MCF 10A (cell line): ENCODE results near the gene AKAP13. TPM values are rescaled to one million over a fixed set of nuclear protein-coding genes. Genes with fewer than 3 reads are reported as not detected.
A peak's percentile ranks its signal among the peaks of the same experiment; 100 is the strongest.

Source experiments
- BruUV-seq: library from RNA; stranded (reverse); fragments of 400-500 nt; replicated peaks from 2 replicates; lab custom pipeline; 2021; lab: Mats Ljungman, UMichigan
- CTCF ChIA-PET: fragments of 300-600 bp; sonication (Branson Sonifier 250); formaldehyde crosslinking; extraction: SDS; loops from one replicate; lab custom pipeline; 2021; ENCODE audit warnings: antibody characterized with exemption, inconsistent platforms; lab: Yijun Ruan, JAX
- POLR2A ChIA-PET: fragments of 300-600, 350-650 bp; sonication (Branson Sonifier 250); formaldehyde crosslinking; extraction: SDS; loops from one replicate; lab custom pipeline; 2020; ENCODE audit warnings: antibody characterized with exemption, inconsistent platforms; lab: Yijun Ruan, JAX
- DNase-seq: peaks from one replicate; pipeline ENCODE4 v3.0.0-alpha.2; 2018; ENCODE audit not compliant: unreplicated experiment
- H3K27ac Mint-ChIP-seq: one replicate; pipeline ENCODE4 v1.8.0; 2022; ENCODE audit warnings: mild to moderate bottlenecking, low read depth, mixed read lengths; ENCODE audit not compliant: unreplicated experiment
- H3K27me3 Mint-ChIP-seq: one replicate; pipeline ENCODE4 v1.8.0; 2022; ENCODE audit warnings: mixed read lengths; ENCODE audit not compliant: insufficient read depth, unreplicated experiment
- H3K36me3 Mint-ChIP-seq: one replicate; pipeline ENCODE4 v1.8.0; 2022; ENCODE audit warnings: mild to moderate bottlenecking, moderate library complexity, mixed read lengths; ENCODE audit not compliant: insufficient read depth, unreplicated experiment
- H3K4me1 Mint-ChIP-seq: one replicate; pipeline ENCODE4 v1.8.0; 2022; ENCODE audit warnings: mixed read lengths; ENCODE audit not compliant: insufficient read depth, unreplicated experiment
- H3K4me3 Mint-ChIP-seq: one replicate; pipeline ENCODE4 v1.8.0; 2022; ENCODE audit warnings: mild to moderate bottlenecking, moderate library complexity, mixed read lengths; ENCODE audit not compliant: unreplicated experiment
- H3K9me3 Mint-ChIP-seq: one replicate; pipeline ENCODE4 v1.8.0; 2022; ENCODE audit warnings: mixed read lengths; ENCODE audit not compliant: unreplicated experiment
- CTCF ChIP-seq: fragments of 200-600 bp; IDR thresholded peaks from one replicate; pipeline ENCODE4 v1.8.0; 2022; ENCODE audit warnings: antibody characterized with exemption, mild to moderate bottlenecking; ENCODE audit not compliant: unreplicated experiment
- intact Hi-C: fragments of 100-400 bp; cut with micrococcal nuclease; formaldehyde crosslinking; loops from 2 replicates; pipeline ENCODE4 v1.14.1; 2022
- total RNA-seq: library from RNA; stranded (reverse); gene quantifications from 2 replicates; pipeline ENCODE4 v1.2.3, GENCODE V29; 2022

AKAP13 gene
- total RNA-seq, 1 experiment from 2014 or later: 65.7 TPM

- no TSS peak for BruUV-seq
- H3K9me3 Mint-ChIP-seq: no peaks in the 10 kb centered on the region
Measured at GRCh38 chr15:85769182-85769900, 388.9 kb downstream of the AKAP13 start.

GRCh38 chr15:85770096-85771041 is 390.0 kb downstream of the AKAP13 start:
- peaks cover 10% of the 10 kb centered on the region for H3K4me1 Mint-ChIP-seq
- H3K27ac Mint-ChIP-seq: no peak overlapping the region
- no peak overlapping the region for H3K4me3 Mint-ChIP-seq
- peaks cover 6% of the 10 kb centered on the region for H3K36me3 Mint-ChIP-seq
- POLR2A ChIA-PET: interaction anchor here (0.6 kb wide), 1 partner anchor 352 kb away, joined by 3 read pairs; no protein-coding TSS in a partner anchor
- H3K27me3 Mint-ChIP-seq: no peaks in the 10 kb centered on the region
- no TSS peak for BruUV-seq
- TF ChIP-seq CTCF: no peak
- DNase-seq: peak; percentile 58
- intact Hi-C loops: no loop called here
- no peaks in the 10 kb centered on the region for H3K9me3 Mint-ChIP-seq
- CTCF ChIA-PET: interaction anchor here (0.6 to 1.4 kb wide), 3 partner anchors 26 to 71 kb away, joined by 3 to 9 read pairs (median 3); no protein-coding TSS in a partner anchor

More at GRCh38 chr15:85769182-85769900, 388.9 kb downstream of the AKAP13 start:
- ChIA-PET CTCF (interaction anchor here (0.6 to 1.4 kb wide), 2 partner anchors 72 to 318 kb away, joined by 3 to 9 read pairs; no protein-coding TSS in a partner anchor), POLR2A (no interaction called here)
- TF ChIP-seq CTCF: no peak
- Mint-ChIP-seq H3K27me3 (no peaks in the 10 kb centered on the region), H3K36me3 (peaks cover 6% of the 10 kb centered on the region), H3K4me3 (no peak overlapping the region), H3K4me1 (peaks cover 11% of the 10 kb centered on the region), H3K27ac (no peak overlapping the region)
- no peak for DNase-seq
- intact Hi-C loops: no loop called here

DNA sequence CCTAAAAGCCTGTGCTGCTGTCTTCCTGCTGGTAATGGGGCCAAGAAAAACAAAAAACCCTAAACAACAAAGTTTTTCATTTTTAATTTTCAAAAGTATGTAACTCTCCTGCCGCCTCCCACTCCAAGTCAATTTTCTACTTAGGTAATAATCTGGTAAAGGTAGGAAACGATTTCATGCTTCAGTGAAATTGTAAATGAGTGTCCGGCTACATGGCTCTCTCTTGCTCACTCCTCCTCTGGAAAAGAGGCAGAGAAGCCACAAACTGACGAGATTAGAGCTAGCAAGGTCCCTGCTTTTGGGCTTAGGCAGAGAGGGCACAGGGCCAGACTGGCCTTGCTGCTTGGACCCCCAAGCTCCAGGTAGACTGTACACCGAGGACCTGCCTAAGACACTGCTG is 390.9 kb downstream of the AKAP13 start:
- H3K4me3 Mint-ChIP-seq: no peak overlapping the region
- intact Hi-C loops: no loop called here
- peaks cover 10% of the 10 kb centered on the region for H3K4me1 Mint-ChIP-seq
- no peak for DNase-seq
- peaks cover 6% of the 10 kb centered on the region for H3K36me3 Mint-ChIP-seq
- no TSS peak for BruUV-seq
- POLR2A ChIA-PET: interaction anchor here (1.1 kb wide), 1 partner anchor 23 kb away, joined by 3 read pairs; the partner anchor contains the start of gene KLHL25
- H3K9me3 Mint-ChIP-seq: no peaks in the 10 kb centered on the region
- no peaks in the 10 kb centered on the region for H3K27me3 Mint-ChIP-seq
- CTCF ChIA-PET: interaction anchor here (1.4 kb wide), 1 partner anchor 41 kb away, joined by 3 read pairs; no protein-coding TSS in a partner anchor
- H3K27ac Mint-ChIP-seq: no peak overlapping the region
- TF ChIP-seq CTCF: no peak
